ENCODE results near the gene HIRA. TPM values are rescaled to one million over a fixed set of nuclear protein-coding genes. Genes with fewer than 3 reads are reported as not detected.

HIRA gene
- total RNA-seq, 1 donor from 2014 or later, result 18.1 TPM

- intact Hi-C loops (cut with micrococcal nuclease), result no loop called here
- no peak for TF ChIP-seq CTCF (IDR thresholded peaks at IDR 0.05; ENCODE audit: borderline replicate concordance)
- H3K36me3 ChIP-seq, result peaks cover 98% of the 10 kb centered on the region
- no peaks in the 10 kb centered on the region for H3K27me3 ChIP-seq (ENCODE audit: low read depth)
- DNase-seq, result no peak
- H3K27ac ChIP-seq (replicated peaks), result no peak overlapping the region
- H3K4me3 ChIP-seq, result no peak overlapping the region
- no peaks in the 10 kb centered on the region for H3K4me1 ChIP-seq
- H3K9me3 ChIP-seq (replicated peaks), result no peaks in the 10 kb centered on the region
Measured at GRCh38 chr22:19353363-19354131, 78.0 kb downstream of the HIRA start.

- Histone ChIP-seq H3K27ac (replicated peaks) (no peak overlapping the region), H3K27me3 (ENCODE audit: low read depth) (no peaks in the 10 kb centered on the region), H3K36me3 (peaks cover 94% of the 10 kb centered on the region), H3K4me3 (no peak overlapping the region), H3K4me1 (no peaks in the 10 kb centered on the region), H3K9me3 (replicated peaks) (no peaks in the 10 kb centered on the region)
- no peak for DNase-seq
- TF ChIP-seq CTCF (IDR thresholded peaks at IDR 0.05; ENCODE audit: borderline replicate concordance), result no peak
- intact Hi-C loops (cut with micrococcal nuclease), result no loop called here
Measured at GRCh38 chr22:19352766-19353165, 78.8 kb downstream of the HIRA start.

- no peak for TF ChIP-seq CTCF (IDR thresholded peaks at IDR 0.05; ENCODE audit: borderline replicate concordance)
- DNase-seq, result no peak
- intact Hi-C loops (cut with micrococcal nuclease), result no loop called here
- H3K4me3 ChIP-seq, result no peak overlapping the region
- peaks cover 94% of the 10 kb centered on the region for H3K36me3 ChIP-seq
- no peaks in the 10 kb centered on the region for H3K9me3 ChIP-seq (replicated peaks)
- no peak overlapping the region for H3K27ac ChIP-seq (replicated peaks)
- H3K27me3 ChIP-seq (ENCODE audit: low read depth), result no peaks in the 10 kb centered on the region
- no peaks in the 10 kb centered on the region for H3K4me1 ChIP-seq
Measured at GRCh38 chr22:19352217-19352616, 79.3 kb downstream of the HIRA start.

GRCh38 chr22:19351604-19352003 is 79.9 kb downstream of the HIRA start:
- no peak for DNase-seq
- Histone ChIP-seq H3K9me3 (replicated peaks) (no peaks in the 10 kb centered on the region), H3K4me1 (no peaks in the 10 kb centered on the region), H3K4me3 (no peak overlapping the region), H3K27ac (replicated peaks) (no peak overlapping the region), H3K27me3 (ENCODE audit: low read depth) (no peaks in the 10 kb centered on the region), H3K36me3 (peaks cover 93% of the 10 kb centered on the region)
- no peak for TF ChIP-seq CTCF (IDR thresholded peaks at IDR 0.05; ENCODE audit: borderline replicate concordance)
- intact Hi-C loops (cut with micrococcal nuclease), result no loop called here

GRCh38 chr22:19350947-19351346 is 80.6 kb downstream of the HIRA start:
- no peak for TF ChIP-seq CTCF (IDR thresholded peaks at IDR 0.05; ENCODE audit: borderline replicate concordance)
- H3K4me3 ChIP-seq, result no peak overlapping the region
- H3K27me3 ChIP-seq (ENCODE audit: low read depth), result no peaks in the 10 kb centered on the region
- intact Hi-C loops (cut with micrococcal nuclease), result no loop called here
- H3K9me3 ChIP-seq (replicated peaks), result no peaks in the 10 kb centered on the region
- no peak for DNase-seq
- H3K36me3 ChIP-seq, result peaks cover 89% of the 10 kb centered on the region
- no peaks in the 10 kb centered on the region for H3K4me1 ChIP-seq
- H3K27ac ChIP-seq (replicated peaks), result no peak overlapping the region

All from left ventricle myocardium inferior (tissue), 1 donor.